SU-DHL-6 (cell line): Measurements from ENCODE around the gene HSDL2.
"Not testable (repeated sequence)": the region's sequence is repeated elsewhere in the genome, so short reads cannot be mapped to it uniquely, and the experiment has no call there.

Source experiments
- H2AFZ ChIP-seq: fragments of 200-600 bp; sonication (generic); 2 replicates; pipeline ENCODE4 v1.6.1; 2014; ENCODE audit warnings: low read depth, mild to moderate bottlenecking, moderate library complexity, mixed read lengths, antibody characterized with exemption, low read length; ENCODE audit not compliant: severe bottlenecking
- H3F3A ChIP-seq: fragments of 200-600 bp; shearing (Covaris generic); 2 replicates; pipeline ENCODE4 v1.6.0; 2016; ENCODE audit warnings: antibody characterized with exemption, mild to moderate bottlenecking; ENCODE audit not compliant: insufficient read depth
- H3K27ac ChIP-seq: fragments of 200-600 bp; sonication (generic); 2 replicates; pipeline ENCODE4 v1.5.1; 2016; ENCODE audit warnings: low read depth, mild to moderate bottlenecking, low read length, moderate library complexity, mixed read lengths
- H3K27me3 ChIP-seq: fragments of 200-600 bp; sonication (generic), shearing (Covaris generic); 2 replicates; pipeline ENCODE4 v1.6.0; 2014; ENCODE audit warnings: mild to moderate bottlenecking, low read length
- H3K36me3 ChIP-seq: fragments of 200-600 bp; sonication (generic); 2 replicates; pipeline ENCODE4 v1.6.1; 2014; ENCODE audit warnings: mild to moderate bottlenecking, low read length, mixed read lengths
- H3K4me2 ChIP-seq: fragments of 300-600, 200-600 bp; shearing (Covaris generic), sonication (generic); 2 replicates; pipeline ENCODE4 v1.6.0; 2014; ENCODE audit warnings: low read length, low read depth, mild to moderate bottlenecking; ENCODE audit not compliant: poor library complexity, severe bottlenecking
- H3K4me3 ChIP-seq: fragments of 200-600 bp; sonication (generic); 2 replicates; pipeline ENCODE4 v1.5.1; 2014; ENCODE audit warnings: antibody characterized with exemption, low read length, mild to moderate bottlenecking, mixed read lengths; ENCODE audit not compliant: insufficient read depth, poor library complexity, severe bottlenecking
- H3K79me2 ChIP-seq: fragments of 200-600 bp; sonication (generic); 2 replicates; pipeline ENCODE4 v1.6.1; 2014; ENCODE audit warnings: mild to moderate bottlenecking, low read length, moderate library complexity; ENCODE audit not compliant: insufficient read depth
- H3K9ac ChIP-seq: fragments of 200-600 bp; sonication (generic); 2 replicates; pipeline ENCODE4 v1.7.0; 2014; ENCODE audit warnings: mild to moderate bottlenecking, low read length
- H3K9me2 ChIP-seq: fragments of 200-600 bp; sonication (generic); replicated peaks from 2 replicates; pipeline ENCODE4 v1.6.1; 2014; ENCODE audit warnings: low read length; ENCODE audit not compliant: insufficient read depth
- H3K9me3 ChIP-seq: fragments of 200-600 bp; sonication (generic); 2 replicates; pipeline ENCODE4 v1.6.1; 2014; ENCODE audit warnings: low read length, mixed read lengths; ENCODE audit not compliant: insufficient read depth
- H4K20me1 ChIP-seq: fragments of 200-600 bp; sonication (generic); 2 replicates; pipeline ENCODE4 v1.6.1; 2014; ENCODE audit warnings: low read depth, mild to moderate bottlenecking, antibody characterized with exemption, low read length, moderate library complexity, mixed read lengths
- CTCF ChIP-seq: fragments of 200-600 bp; sonication (generic); IDR thresholded peaks from one replicate; pipeline ENCODE4 v1.5.1; 2017; ENCODE audit warnings: antibody characterized with exemption, mild to moderate bottlenecking, low read length, moderate library complexity; ENCODE audit not compliant: insufficient read depth, poor library complexity, severe bottlenecking
- EZH2phosphoT487 ChIP-seq: fragments of 200-600 bp; sonication (generic), shearing (Covaris generic); conservative IDR thresholded peaks from 2 replicates; pipeline ENCODE4 v1.6.1; 2018; ENCODE audit warnings: mild to moderate bottlenecking, antibody characterized with exemption, low read length, moderate library complexity, mixed read lengths

HSDL2 gene

GRCh38 chr9:112364761-112365160, 15.1 kb upstream of the HSDL2 start:
- Histone ChIP-seq H3K79me2 (no peaks in the 10 kb centered on the region), H3K9me2 (no peaks in the 10 kb centered on the region), H3K27ac (no peak overlapping the region), H3K27me3 (no peaks in the 10 kb centered on the region), H3K36me3 (no peaks in the 10 kb centered on the region), H2AFZ (no peak overlapping the region), H3K4me2 (no peak overlapping the region), H3K9me3 (no peaks in the 10 kb centered on the region), H3K9ac (no peak overlapping the region), H3K4me3 (no peak overlapping the region), H3F3A (no peaks in the 10 kb centered on the region), H4K20me1 (no peaks in the 10 kb centered on the region)
- TF ChIP-seq EZH2phosphoT487 (no peak), CTCF (no peak)

DNA sequence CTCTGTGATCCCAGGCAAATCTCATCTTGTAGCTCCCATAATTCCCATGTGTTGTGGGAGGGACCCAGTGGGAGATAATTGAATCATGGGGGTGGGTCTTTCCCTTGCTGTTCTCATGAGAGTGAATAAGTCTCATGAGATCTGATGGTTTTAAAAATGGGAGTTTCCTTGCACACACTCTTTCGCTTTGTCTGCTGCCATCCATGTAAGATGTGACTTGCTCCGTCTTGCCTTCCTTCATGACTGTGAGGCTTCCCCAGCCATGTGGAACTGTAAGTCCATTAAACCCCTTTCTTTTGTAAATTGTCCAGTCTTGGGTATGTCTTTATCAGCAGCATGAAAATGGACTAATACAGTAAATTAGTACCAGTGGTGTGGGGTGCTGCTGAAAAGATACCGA, 14.7 kb upstream of the HSDL2 start:
- not testable (repeated sequence) for H3K36me3 ChIP-seq, H3K9ac ChIP-seq, H3F3A ChIP-seq, H3K27ac ChIP-seq, H3K27me3 ChIP-seq, H4K20me1 ChIP-seq, H3K4me3 ChIP-seq, H3K9me3 ChIP-seq, H3K9me2 ChIP-seq, H2AFZ ChIP-seq, H3K79me2 ChIP-seq, H3K4me2 ChIP-seq

- H3K4me2 ChIP-seq = no peak overlapping the region
- H3K27ac ChIP-seq = no peak overlapping the region
- H4K20me1 ChIP-seq = no peaks in the 10 kb centered on the region
- no peaks in the 10 kb centered on the region for H3K79me2 ChIP-seq
- no peaks in the 10 kb centered on the region for H3K9me3 ChIP-seq
- H3K4me3 ChIP-seq = no peak overlapping the region
- no peaks in the 10 kb centered on the region for H3F3A ChIP-seq
- no peaks in the 10 kb centered on the region for H3K36me3 ChIP-seq
- no peak for TF ChIP-seq CTCF
- no peak for TF ChIP-seq EZH2phosphoT487
- H3K9ac ChIP-seq = no peak overlapping the region
- no peak overlapping the region for H2AFZ ChIP-seq
- H3K27me3 ChIP-seq = no peaks in the 10 kb centered on the region
- no peaks in the 10 kb centered on the region for H3K9me2 ChIP-seq
Observed at GRCh38 chr9:112366591-112366990, 13.3 kb upstream of the HSDL2 start.

- Histone ChIP-seq H3K4me3 (no peak overlapping the region), H3K36me3 (no peaks in the 10 kb centered on the region), H3F3A (no peaks in the 10 kb centered on the region), H3K9ac (no peak overlapping the region), H4K20me1 (no peaks in the 10 kb centered on the region), H3K27ac (no peak overlapping the region), H2AFZ (no peak overlapping the region), H3K9me3 (no peaks in the 10 kb centered on the region), H3K4me2 (no peak overlapping the region), H3K27me3 (no peaks in the 10 kb centered on the region), H3K9me2 (no peaks in the 10 kb centered on the region), H3K79me2 (no peaks in the 10 kb centered on the region)
- TF ChIP-seq CTCF (no peak), EZH2phosphoT487 (no peak)
Observed at GRCh38 chr9:112367465-112367864, 12.4 kb upstream of the HSDL2 start.
